Endothelial cell (in vitro differentiated cells): ENCODE data around the gene TBL3. TPM values are rescaled to one million over a fixed set of nuclear protein-coding genes. Genes with fewer than 3 reads are reported as not detected.
A peak's percentile ranks its signal among the peaks of the same experiment; 100 is the strongest.

Source experiments
- DNase-seq: peaks from one replicate; pipeline ENCODE4 v3.0.0; 2021; ENCODE audit warnings: low spot score
- H3K27ac Mint-ChIP-seq: one replicate; pipeline ENCODE4 v1.8.0; 2021; ENCODE audit warnings: mixed read lengths, inconsistent platforms; ENCODE audit not compliant: unreplicated experiment
- H3K27me3 Mint-ChIP-seq: one replicate; pipeline ENCODE4 v1.8.0; 2021; ENCODE audit warnings: mild to moderate bottlenecking, moderate library complexity, mixed read lengths, inconsistent platforms; ENCODE audit not compliant: unreplicated experiment
- H3K36me3 Mint-ChIP-seq: one replicate; pipeline ENCODE4 v1.8.0; 2021; ENCODE audit warnings: mild to moderate bottlenecking, low read depth, mixed read lengths, inconsistent platforms; ENCODE audit not compliant: unreplicated experiment
- H3K4me1 Mint-ChIP-seq: one replicate; pipeline ENCODE4 v1.8.0; 2021; ENCODE audit warnings: mild to moderate bottlenecking, mixed read lengths, inconsistent platforms; ENCODE audit not compliant: unreplicated experiment
- H3K4me3 Mint-ChIP-seq: one replicate; pipeline ENCODE4 v1.8.0; 2021; ENCODE audit warnings: mild to moderate bottlenecking, mixed read lengths, inconsistent platforms; ENCODE audit not compliant: unreplicated experiment
- H3K9me3 Mint-ChIP-seq: one replicate; pipeline ENCODE4 v1.8.0; 2021; ENCODE audit warnings: mixed read lengths, inconsistent platforms; ENCODE audit not compliant: unreplicated experiment
- CTCF ChIP-seq: fragments of 200-600 bp; sonication (generic); IDR thresholded peaks from one replicate; pipeline ENCODE4 v1.5.0; 2021; ENCODE audit warnings: antibody characterized with exemption; ENCODE audit not compliant: unreplicated experiment
- total RNA-seq: library from RNA; stranded (reverse); fragmentation: NEBNext Ultra II Directional; extraction: Animal tissue kit (Norgen Biotek cat#: 25700); gene quantifications from one replicate; pipeline ENCODE4 v1.2.1, GENCODE V29; 2021; ENCODE audit not compliant: unreplicated experiment

Gene TBL3
- total RNA-seq, 1 donor from 2014 or later: 25.0 TPM

DNA sequence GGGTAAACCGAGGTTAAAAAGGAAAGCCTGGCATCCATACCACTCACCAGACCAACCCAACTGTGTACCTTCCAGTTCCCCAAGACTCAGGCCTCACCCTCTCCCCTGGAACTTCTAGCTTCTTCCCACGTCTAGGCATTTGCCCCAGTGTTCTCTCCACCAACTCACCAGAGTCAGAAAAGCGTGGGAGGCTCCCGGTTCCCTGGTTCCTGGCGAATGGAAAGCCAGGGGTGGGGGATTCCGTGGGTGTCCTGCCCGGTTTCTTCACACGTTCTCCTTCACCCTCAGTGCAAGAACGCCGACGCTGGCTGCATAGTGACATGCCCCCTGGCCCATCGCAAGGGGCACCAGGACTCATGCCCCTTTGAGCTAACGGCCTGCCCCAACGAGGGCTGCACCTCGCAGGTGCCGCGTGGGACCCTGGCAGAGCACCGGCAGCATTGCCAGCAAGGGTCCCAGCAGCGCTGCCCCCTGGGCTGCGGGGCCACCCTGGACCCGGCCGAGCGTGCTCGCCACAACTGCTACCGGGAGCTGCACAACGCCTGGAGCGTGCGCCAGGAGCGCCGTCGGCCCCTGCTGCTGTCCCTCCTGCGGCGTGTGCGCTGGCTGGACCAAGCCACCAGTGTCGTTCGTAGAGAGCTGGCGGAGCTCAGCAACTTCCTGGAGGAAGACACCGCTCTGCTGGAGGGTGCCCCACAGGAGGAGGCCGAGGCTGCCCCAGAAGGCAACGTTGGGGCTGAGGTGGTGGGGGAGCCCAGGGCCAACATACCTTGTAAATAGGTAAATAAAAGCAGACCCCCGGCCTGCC is 3.5 kb upstream of the TBL3 start:
- H3K4me1 Mint-ChIP-seq: peaks cover 26% of the 10 kb centered on the region

DNA sequence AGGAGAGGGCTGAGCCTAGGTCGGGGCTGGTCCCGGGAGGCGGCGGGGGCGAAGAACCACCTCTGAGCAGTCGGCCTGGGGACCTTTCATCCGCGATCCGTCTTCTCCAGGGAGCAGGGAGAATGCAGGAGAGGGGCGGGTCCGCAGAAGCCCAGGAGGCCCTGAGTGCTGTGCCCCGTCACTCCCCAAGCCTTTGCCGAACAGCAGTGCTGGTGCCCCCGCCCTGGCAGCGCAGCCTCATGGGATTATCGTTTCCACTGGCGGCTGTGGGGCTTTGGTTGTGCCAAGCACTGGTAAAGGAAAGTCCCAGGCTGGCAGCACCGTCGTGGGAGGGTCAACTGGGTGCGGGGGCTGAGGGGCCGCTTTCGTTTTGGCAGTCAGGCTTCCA is 631 bp downstream of the TBL3 start:
- DNase-seq: no peak
- Mint-ChIP-seq H3K27ac (peak overlapping the region; percentile 85), H3K9me3 (no peaks in the 10 kb centered on the region), H3K36me3 (no peaks in the 10 kb centered on the region), H3K4me1 (peaks cover 12% of the 10 kb centered on the region), H3K27me3 (peaks cover 10% of the 10 kb centered on the region), H3K4me3 (peak overlapping the region; percentile 98)
- TF ChIP-seq CTCF: no peak

More for the DNA sequence above, 3.5 kb upstream of the TBL3 start:
- no peak overlapping the region for H3K4me3 Mint-ChIP-seq
- H3K27me3 Mint-ChIP-seq: peaks cover 9% of the 10 kb centered on the region
- H3K9me3 Mint-ChIP-seq: no peaks in the 10 kb centered on the region
- no peak for TF ChIP-seq CTCF
- H3K36me3 Mint-ChIP-seq: peaks cover 5% of the 10 kb centered on the region
- H3K27ac Mint-ChIP-seq: no peak overlapping the region
- DNase-seq: no peak

GRCh38 chr16:1973461-1974156 is 1.8 kb downstream of the TBL3 start:
- H3K4me1 Mint-ChIP-seq: peaks cover 12% of the 10 kb centered on the region
- no peak overlapping the region for H3K4me3 Mint-ChIP-seq
- no peaks in the 10 kb centered on the region for H3K36me3 Mint-ChIP-seq
- H3K9me3 Mint-ChIP-seq: no peaks in the 10 kb centered on the region
- no peak overlapping the region for H3K27ac Mint-ChIP-seq
- H3K27me3 Mint-ChIP-seq: peaks cover 10% of the 10 kb centered on the region
- no peak for TF ChIP-seq CTCF
- no peak for DNase-seq

DNA sequence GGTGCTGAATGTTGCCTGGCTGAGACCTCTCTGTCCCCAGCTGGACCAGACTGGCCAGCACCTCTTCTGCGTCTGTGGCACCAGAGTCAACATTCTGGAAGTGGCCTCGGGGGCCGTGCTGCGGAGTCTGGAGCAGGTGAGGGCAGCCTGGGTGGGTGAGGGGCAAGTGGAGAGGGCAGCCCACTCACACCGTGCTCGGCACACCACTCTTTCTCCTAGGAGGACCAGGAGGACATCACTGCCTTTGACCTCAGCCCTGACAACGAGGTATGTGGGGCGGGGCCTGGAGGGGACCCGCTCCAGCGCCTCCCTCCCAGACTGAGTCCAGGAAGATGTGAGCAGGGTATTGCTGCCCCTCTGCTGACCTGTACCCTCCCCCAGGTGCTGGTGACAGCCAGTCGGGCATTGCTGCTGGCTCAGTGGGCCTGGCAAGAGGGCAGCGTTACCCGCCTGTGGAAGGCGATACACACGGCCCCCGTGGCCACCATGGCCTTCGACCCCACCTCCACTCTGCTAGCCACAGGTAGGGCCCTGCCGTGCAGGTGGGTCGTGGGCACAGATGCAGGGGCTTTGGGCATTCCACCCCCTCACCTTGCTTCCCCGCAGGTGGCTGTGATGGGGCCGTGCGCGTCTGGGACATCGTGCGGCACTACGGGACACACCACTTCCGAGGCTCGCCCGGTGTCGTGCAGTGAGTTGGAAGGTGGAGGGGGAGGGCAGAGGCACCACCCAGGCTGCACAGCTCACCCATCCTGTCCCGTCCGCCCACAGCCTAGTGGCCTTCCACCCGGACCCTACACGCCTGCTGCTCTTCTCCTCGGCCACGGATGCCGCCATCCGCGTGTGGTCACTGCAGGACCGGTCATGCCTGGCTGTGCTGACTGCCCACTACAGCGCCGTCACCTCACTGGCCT is 2.6 kb downstream of the TBL3 start:
- no peak for TF ChIP-seq CTCF
- no peak for DNase-seq
- no peaks in the 10 kb centered on the region for H3K36me3 Mint-ChIP-seq
- peaks cover 10% of the 10 kb centered on the region for H3K27me3 Mint-ChIP-seq
- H3K9me3 Mint-ChIP-seq: no peaks in the 10 kb centered on the region
- no peak overlapping the region for H3K4me3 Mint-ChIP-seq
- peaks cover 12% of the 10 kb centered on the region for H3K4me1 Mint-ChIP-seq
- no peak overlapping the region for H3K27ac Mint-ChIP-seq
